Panc1 (cell line): ENCODE measurements around the gene RNF114.

Experiments used
- POLR2AphosphoS5 ChIP-seq: IDR thresholded peaks from 2 replicates; pipeline ENCODE4 v1.6.1; 2012; ENCODE audit warnings: mild to moderate bottlenecking, low read depth, low read length, moderate library complexity
- SIN3A ChIP-seq: IDR thresholded peaks from 2 replicates; pipeline ENCODE4 v1.6.1; 2012; ENCODE audit warnings: low read depth, mild to moderate bottlenecking, low read length, moderate library complexity, borderline replicate concordance; ENCODE audit not compliant: insufficient read depth
- TCF7L2 ChIP-seq: IDR thresholded peaks from 2 replicates; pipeline ENCODE4 v1.6.1; 2011; ENCODE audit warnings: mild to moderate bottlenecking, low read depth, low read length, inconsistent platforms
- TF ChIP-seq, protein P1 (sequence below): fragments of 450-650 bp; IDR thresholded peaks from 2 replicates; pipeline ENCODE4 v1.5.1; 2017; ENCODE audit warnings: mild to moderate bottlenecking

DNA sequence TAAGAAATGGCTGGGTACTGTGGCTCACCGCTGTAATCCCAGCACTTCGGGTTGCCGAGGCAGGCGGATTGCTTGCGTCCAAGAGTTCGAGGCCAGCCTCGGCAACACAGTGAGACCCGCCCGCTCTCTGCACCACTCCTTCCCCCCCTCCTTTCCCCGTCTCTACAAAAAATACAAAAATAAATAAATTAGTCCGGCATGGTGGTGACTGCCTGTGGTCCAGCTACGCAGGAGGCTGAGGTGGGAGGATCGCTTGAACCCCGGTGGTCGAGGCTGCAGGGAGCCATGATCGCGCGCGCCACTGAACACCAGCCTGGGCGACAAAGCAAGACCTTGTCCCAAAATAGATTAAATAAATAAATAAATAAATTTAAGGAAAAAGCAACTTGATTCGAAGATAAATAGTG lies 448 bp upstream of the RNF114 start:
- TF ChIP-seq, protein P1, sequence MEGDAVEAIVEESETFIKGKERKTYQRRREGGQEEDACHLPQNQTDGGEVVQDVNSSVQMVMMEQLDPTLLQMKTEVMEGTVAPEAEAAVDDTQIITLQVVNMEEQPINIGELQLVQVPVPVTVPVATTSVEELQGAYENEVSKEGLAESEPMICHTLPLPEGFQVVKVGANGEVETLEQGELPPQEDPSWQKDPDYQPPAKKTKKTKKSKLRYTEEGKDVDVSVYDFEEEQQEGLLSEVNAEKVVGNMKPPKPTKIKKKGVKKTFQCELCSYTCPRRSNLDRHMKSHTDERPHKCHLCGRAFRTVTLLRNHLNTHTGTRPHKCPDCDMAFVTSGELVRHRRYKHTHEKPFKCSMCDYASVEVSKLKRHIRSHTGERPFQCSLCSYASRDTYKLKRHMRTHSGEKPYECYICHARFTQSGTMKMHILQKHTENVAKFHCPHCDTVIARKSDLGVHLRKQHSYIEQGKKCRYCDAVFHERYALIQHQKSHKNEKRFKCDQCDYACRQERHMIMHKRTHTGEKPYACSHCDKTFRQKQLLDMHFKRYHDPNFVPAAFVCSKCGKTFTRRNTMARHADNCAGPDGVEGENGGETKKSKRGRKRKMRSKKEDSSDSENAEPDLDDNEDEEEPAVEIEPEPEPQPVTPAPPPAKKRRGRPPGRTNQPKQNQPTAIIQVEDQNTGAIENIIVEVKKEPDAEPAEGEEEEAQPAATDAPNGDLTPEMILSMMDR: no peak
- TF ChIP-seq TCF7L2: no peak
- no peak for TF ChIP-seq POLR2AphosphoS5
- no peak for TF ChIP-seq SIN3A
